T-helper 2 cell treated with Interferon-gamma antibody and Interleukin-4, amounts not matched to agents 100 ng/mL and 5 ng/mL, for 36 hours (primary cell): ENCODE results near the gene SP7. TPM values are rescaled to one million over a fixed set of nuclear protein-coding genes. Genes with fewer than 3 reads are reported as not detected.

Source experiments
- intact Hi-C: fragments of 100-400 bp; cut with micrococcal nuclease; formaldehyde crosslinking; loops from one replicate; pipeline ENCODE4 v1.15.1; 2023
- total RNA-seq: library from RNA; stranded (reverse); gene quantifications from 2 replicates; pipeline ENCODE4 v1.2.3, GENCODE V29; 2022

Gene SP7
- total RNA-seq, 1 donor from 2014 or later, result not detected

GRCh38 chr12:53286448-53286847 lies 49.7 kb downstream of the SP7 start:
- intact Hi-C loops, result no loop called here

- intact Hi-C loops, result no loop called here
These were observed 56.2 kb downstream of the SP7 start for GRCh38 chr12:53279888-53280498.

- intact Hi-C loops, result no loop called here
These were observed 56.8 kb downstream of the SP7 start for GRCh38 chr12:53279283-53279869.

GRCh38 chr12:53277981-53278380 lies 58.2 kb downstream of the SP7 start:
- intact Hi-C loops, result no loop called here

Other genes with a start within 250 kb of the SP7 start
- 0.43 and 0.48 TPM in 2 replicates for gene IGFBP6, start 238.7 kb downstream of the SP7 start, total RNA-seq
- 0.43 and 0.45 TPM in 2 replicates for gene SOAT2, start 232.9 kb downstream of the SP7 start, total RNA-seq
- 33.7 and 39.6 TPM in 2 replicates for gene ZNF740, start 155.6 kb downstream of the SP7 start, total RNA-seq
- 24.9 and 25.3 TPM in 2 replicates for gene CSAD, start 155.4 kb downstream of the SP7 start, total RNA-seq
- 742 and 770 TPM in 2 replicates for gene ITGB7, start 129.1 kb downstream of the SP7 start, total RNA-seq
- 47.6 and 49.0 TPM in 2 replicates for gene RARG, start 104.1 kb downstream of the SP7 start, total RNA-seq
- gene ESPL1, start 68.1 kb downstream of the SP7 start, total RNA-seq, result 75.1 and 79.7 TPM in 2 replicates
- gene PFDN5, start 40.8 kb downstream of the SP7 start, total RNA-seq, result 287 and 296 TPM in 2 replicates
- 58.6 and 64.5 TPM in 2 replicates for gene MYG1, start 36.7 kb downstream of the SP7 start, total RNA-seq
- gene AAAS, start 14.7 kb downstream of the SP7 start, total RNA-seq, result 74.0 and 79.3 TPM in 2 replicates
- 80.0 TPM in 2 replicates for gene SP1, start 43.8 kb upstream of the SP7 start, total RNA-seq
- gene AMHR2, start 87.5 kb upstream of the SP7 start, total RNA-seq, result 0.14 TPM in 1 of 2 replicates, not detected in the other
- 189 and 197 TPM in 2 replicates for gene PRR13, start 105.4 kb upstream of the SP7 start, total RNA-seq
- gene PCBP2, start 115.7 kb upstream of the SP7 start, total RNA-seq, result 812 and 834 TPM in 2 replicates
- 20.4 and 25.0 TPM in 2 replicates for gene MAP3K12, start 163.1 kb upstream of the SP7 start, total RNA-seq
- gene TARBP2, start 164.9 kb upstream of the SP7 start, total RNA-seq, result 41.2 and 43.8 TPM in 2 replicates
- not detected in 2 replicates for gene NPFF, start 171.1 kb upstream of the SP7 start, total RNA-seq